Endothelial cell of umbilical vein (primary cell): ENCODE measurements around the gene RNF187. TPM values are rescaled to one million over a fixed set of nuclear protein-coding genes. Genes with fewer than 3 reads are reported as not detected.

Experiments
- BruUV-seq: library from RNA; stranded (reverse); fragments of 400-500 nt; replicated peaks from 2 replicates; lab custom pipeline; 2021; lab: Mats Ljungman, UMichigan
- CTCF ChIA-PET: fragments of 300-600, 350-600 bp; sonication (Branson Sonifier 250); formaldehyde crosslinking; loops from one replicate; lab custom pipeline; 2021; ENCODE audit warnings: antibody characterized with exemption, inconsistent platforms; lab: Charles Lee
- POLR2A ChIA-PET: fragments of 300-600, 350-600 bp; sonication (Branson Sonifier 250); formaldehyde crosslinking; loops from one replicate; lab custom pipeline; 2021; ENCODE audit warnings: antibody characterized with exemption, inconsistent platforms; lab: Charles Lee
- DNase-seq: peaks from one replicate; pipeline ENCODE4 v3.0.0-alpha.2; 2011; ENCODE audit warnings: low read depth, low spot score
- FAIRE-seq: peaks from 2 replicates; lab custom pipeline; 2011; peaks lifted over from hg19 to GRCh38; lab: Jason Lieb, UNC
- H2AFZ ChIP-seq: 2 replicates; pipeline ENCODE4 v1.6.0; 2012; ENCODE audit warnings: low read depth, low read length, control low read depth, inconsistent platforms
- H3K27ac ChIP-seq: 2 replicates; pipeline ENCODE4 v1.5.1; 2011; ENCODE audit warnings: low read depth, mild to moderate bottlenecking, control low read depth, low read length, moderate library complexity; ENCODE audit not compliant: insufficient read depth
- H3K27me3 ChIP-seq, 2 experiments: 2 replicates each; pipeline versions ENCODE4 v1.6.0 to v1.6.1; 2011; ENCODE audit warnings: low read length in 2 of 2, mixed read lengths in 1 of 2; ENCODE audit not compliant: control insufficient read depth in 2 of 2, insufficient read depth in 2 of 2
- H3K36me3 ChIP-seq, 2 experiments: 2 replicates in 1 of 2; 3 replicates in 1 of 2; pipeline ENCODE4 v1.5.1; 2011; ENCODE audit warnings: low read length in 2 of 2, mild to moderate bottlenecking in 1 of 2, moderate library complexity in 1 of 2; ENCODE audit not compliant: control insufficient read depth in 2 of 2, insufficient read depth in 2 of 2; ENCODE audit errors: extremely low read depth in 1 of 2
- H3K4me1 ChIP-seq: 3 replicates; pipeline ENCODE4 v1.5.1; 2011; ENCODE audit warnings: mild to moderate bottlenecking, low read length; ENCODE audit not compliant: control insufficient read depth, insufficient read depth; ENCODE audit errors: extremely low read depth
- H3K4me2 ChIP-seq: 2 replicates; pipeline ENCODE4 v1.6.1; 2011; ENCODE audit warnings: low read length, control low read depth, mixed read lengths; ENCODE audit not compliant: insufficient read depth
- H3K4me3 ChIP-seq, 3 experiments: fragments of 200-600 bp in 1 of 3; sonication (generic), shearing (Covaris generic) in 1 of 3; replicated peaks in 1 of 3; 2 replicates each; pipeline ENCODE4 v1.5.1; 2011 to 2016; ENCODE audit warnings: control low read depth in 3 of 3, low read length in 3 of 3, mild to moderate bottlenecking in 2 of 3, inconsistent platforms in 1 of 3, low read depth in 1 of 3, moderate library complexity in 1 of 3; ENCODE audit not compliant: insufficient read depth in 1 of 3
- H3K79me2 ChIP-seq: 2 replicates; pipeline ENCODE4 v1.6.0; 2012; ENCODE audit warnings: low read length, inconsistent platforms; ENCODE audit not compliant: control insufficient read depth, insufficient read depth
- H3K9ac ChIP-seq: replicated peaks from 2 replicates; pipeline ENCODE3; 2011; ENCODE audit warnings: low read length, control low read depth; ENCODE audit not compliant: insufficient read depth; ENCODE audit errors: extremely low read depth
- H3K9me1 ChIP-seq: replicated peaks from 3 replicates; pipeline ENCODE4 v1.6.0; 2011; ENCODE audit warnings: mild to moderate bottlenecking, low read length; ENCODE audit not compliant: control insufficient read depth, insufficient read depth; ENCODE audit errors: extremely low read depth
- H3K9me3 ChIP-seq: replicated peaks from 2 replicates; pipeline ENCODE4 v1.5.1; 2012; ENCODE audit warnings: low read length, inconsistent platforms; ENCODE audit not compliant: control insufficient read depth, insufficient read depth
- H4K20me1 ChIP-seq: replicated peaks from 2 replicates; pipeline ENCODE3; 2011; ENCODE audit warnings: mild to moderate bottlenecking, low read length; ENCODE audit not compliant: control insufficient read depth, insufficient read depth; ENCODE audit errors: extremely low read depth
- EZH2 ChIP-seq: IDR thresholded peaks from 2 replicates; pipeline ENCODE4 v1.6.1; 2012; ENCODE audit warnings: borderline replicate concordance, low read depth, mild to moderate bottlenecking, moderate library complexity, low read length, inconsistent platforms; ENCODE audit not compliant: severe bottlenecking
- FOS ChIP-seq: IDR thresholded peaks from 2 replicates; pipeline ENCODE4 v1.6.1; 2011; ENCODE audit warnings: mild to moderate bottlenecking, low read length, moderate library complexity, borderline replicate concordance; ENCODE audit not compliant: insufficient read depth
- GATA2 ChIP-seq: IDR thresholded peaks from 2 replicates; pipeline ENCODE4 v1.7.0; 2011; ENCODE audit warnings: low read depth, mild to moderate bottlenecking, moderate library complexity, mixed read lengths, low read length; ENCODE audit not compliant: insufficient read length, insufficient read depth
- JUN ChIP-seq: IDR thresholded peaks from 2 replicates; pipeline ENCODE4 v1.6.1; 2011; ENCODE audit warnings: borderline replicate concordance, low read depth; ENCODE audit not compliant: insufficient read length, insufficient read depth
- MAX ChIP-seq: IDR thresholded peaks from 2 replicates; pipeline ENCODE4 v1.6.1; 2011; ENCODE audit not compliant: insufficient read depth, insufficient read length
- MYC ChIP-seq: IDR thresholded peaks from one replicate; pipeline ENCODE4 v1.6.1; 2011; ENCODE audit warnings: mild to moderate bottlenecking, low read depth, low read length
- POLR2A ChIP-seq: IDR thresholded peaks from 2 replicates; pipeline ENCODE4 v1.6.1; 2012; ENCODE audit warnings: low read depth, mild to moderate bottlenecking, control low read depth, low read length
- POLR2AphosphoS5 ChIP-seq: IDR thresholded peaks from 2 replicates; pipeline ENCODE4 v1.6.1; 2012; ENCODE audit warnings: low read depth, mild to moderate bottlenecking, control low read depth, low read length, moderate library complexity; ENCODE audit not compliant: insufficient read depth
- dilution Hi-C: fragments of 300-500 bp; cut with MboI; formaldehyde crosslinking; loops from one replicate; pipeline ENCODE4 v1.15.0; 2019; ENCODE audit warnings: low sequenced_read_pairs; ENCODE audit not compliant: extremely low pct_ligation_motif_present
- intact Hi-C: fragments of 100-400 bp; cut with micrococcal nuclease; formaldehyde crosslinking; loops from one replicate; pipeline ENCODE4 v1.10.0; 2022
- polyA plus RNA-seq, 4 experiments: library from polyadenylated mRNA; depleted of rRNA in 3 of 4; stranded (reverse) in 3 of 4; unstranded in 1 of 4; fragments of >200 nt; gene quantifications; 2 replicates each; pipeline versions ENCODE4 v1.2.1 to v1.2.3, GENCODE V29; 2011 to 2012; ENCODE audit warnings: missing spikeins in 1 of 4
- total RNA-seq: library from RNA; stranded (reverse); gene quantifications from 2 replicates; pipeline ENCODE4 v1.2.3, GENCODE V29; 2021
- TF ChIP-seq, protein P1 (sequence below), 2 donors: IDR thresholded peaks; 1 replicate in 1 of 2; 2 replicates in 1 of 2; pipeline ENCODE4 v1.5.1; 2011; ENCODE audit warnings: low read length in 2 of 2, mild to moderate bottlenecking in 2 of 2, moderate library complexity in 2 of 2, control low read depth in 1 of 2, inconsistent platforms in 1 of 2, low read depth in 1 of 2; ENCODE audit not compliant: insufficient read depth in 1 of 2; ENCODE audit errors: extremely low read depth in 1 of 2

Gene RNF187
- total and polyA plus RNA-seq, 2 donors (not counting 3 experiments of a cell fraction or from before 2014, with no cell fraction given), result 48.0 to 86.4 TPM

DNA sequence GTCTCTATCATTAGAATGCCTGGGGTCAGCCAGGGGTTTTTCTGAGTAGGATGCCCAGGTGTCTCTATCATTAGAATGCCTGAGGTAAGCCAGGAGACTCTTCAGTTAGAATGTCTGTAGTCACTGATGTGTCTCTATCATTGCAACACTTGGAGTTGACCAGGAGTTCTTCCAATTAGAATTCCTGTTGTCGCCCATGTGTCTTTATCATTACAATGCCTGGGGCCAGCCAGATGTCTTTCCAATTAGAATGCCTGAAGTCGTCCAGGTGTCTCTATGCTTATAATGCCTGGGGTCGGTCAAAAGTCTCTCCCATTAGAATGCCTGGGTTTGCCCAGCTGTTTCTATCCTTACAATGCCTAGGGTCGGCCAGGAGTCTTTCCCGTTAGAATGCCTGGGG, 55.8 kb downstream of the RNF187 start:
- no peak for FAIRE-seq
- POLR2A ChIA-PET, result no interaction called here

DNA sequence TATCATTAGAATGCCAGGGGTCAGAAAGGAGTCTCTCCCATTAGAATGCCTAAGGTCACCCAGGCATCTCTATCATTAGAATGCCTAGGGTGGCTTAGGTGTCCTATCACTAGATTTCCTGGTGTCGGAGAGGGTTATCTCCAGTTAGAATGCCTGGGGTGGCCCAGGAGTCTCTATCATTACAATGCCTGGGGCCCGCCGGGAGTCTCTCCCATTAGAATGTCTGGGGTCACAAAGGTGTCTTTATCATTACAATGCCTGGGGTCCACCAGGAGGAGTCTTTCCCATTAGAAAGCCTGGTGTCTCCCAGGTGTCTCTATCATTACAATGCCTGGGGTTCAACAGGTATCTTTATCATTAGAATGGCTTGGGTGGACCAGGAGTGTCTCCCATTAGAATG, 56.2 kb downstream of the RNF187 start:
- Histone ChIP-seq H3K27ac (no peak overlapping the region), H3K4me2 (no peak overlapping the region), H3K36me3 (no peaks in the 10 kb centered on the region), H3K79me2 (no peaks in the 10 kb centered on the region), H3K9ac (no peak overlapping the region), H3K27me3 (no peaks in the 10 kb centered on the region), H3K9me3 (no peaks in the 10 kb centered on the region), H3K4me3 (no peak overlapping the region), H2AFZ (no peak overlapping the region), H3K4me1 (no peaks in the 10 kb centered on the region), H3K9me1 (no peaks in the 10 kb centered on the region), H4K20me1 (no peaks in the 10 kb centered on the region)
- no peak for TF ChIP-seq JUN
- no peak for TF ChIP-seq MAX
- no peak for TF ChIP-seq FOS
- TF ChIP-seq EZH2, result no peak
- TF ChIP-seq, protein P1, sequence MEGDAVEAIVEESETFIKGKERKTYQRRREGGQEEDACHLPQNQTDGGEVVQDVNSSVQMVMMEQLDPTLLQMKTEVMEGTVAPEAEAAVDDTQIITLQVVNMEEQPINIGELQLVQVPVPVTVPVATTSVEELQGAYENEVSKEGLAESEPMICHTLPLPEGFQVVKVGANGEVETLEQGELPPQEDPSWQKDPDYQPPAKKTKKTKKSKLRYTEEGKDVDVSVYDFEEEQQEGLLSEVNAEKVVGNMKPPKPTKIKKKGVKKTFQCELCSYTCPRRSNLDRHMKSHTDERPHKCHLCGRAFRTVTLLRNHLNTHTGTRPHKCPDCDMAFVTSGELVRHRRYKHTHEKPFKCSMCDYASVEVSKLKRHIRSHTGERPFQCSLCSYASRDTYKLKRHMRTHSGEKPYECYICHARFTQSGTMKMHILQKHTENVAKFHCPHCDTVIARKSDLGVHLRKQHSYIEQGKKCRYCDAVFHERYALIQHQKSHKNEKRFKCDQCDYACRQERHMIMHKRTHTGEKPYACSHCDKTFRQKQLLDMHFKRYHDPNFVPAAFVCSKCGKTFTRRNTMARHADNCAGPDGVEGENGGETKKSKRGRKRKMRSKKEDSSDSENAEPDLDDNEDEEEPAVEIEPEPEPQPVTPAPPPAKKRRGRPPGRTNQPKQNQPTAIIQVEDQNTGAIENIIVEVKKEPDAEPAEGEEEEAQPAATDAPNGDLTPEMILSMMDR (IDR thresholded peaks at IDR 0.05; ENCODE audit: extremely low read depth in 1 of 2, insufficient read depth in 1 of 2, low read depth in 1 of 2, low read length in 2 of 2), result no peak
- no peak for TF ChIP-seq POLR2AphosphoS5
- TF ChIP-seq POLR2A, result no peak
- no peak for TF ChIP-seq GATA2
- TF ChIP-seq MYC, result no peak
- ChIA-PET CTCF (no interaction called here), POLR2A (no interaction called here)
- no TSS peak for BruUV-seq
- FAIRE-seq, result no peak
- no peak for DNase-seq
- dilution Hi-C loops, result no loop called here
- intact Hi-C loops, result no loop called here

More for the DNA sequence above, 55.8 kb downstream of the RNF187 start:
- no peak overlapping the region for H3K27ac ChIP-seq
- CTCF ChIA-PET, result no interaction called here
- no peak overlapping the region for H3K9ac ChIP-seq
- H3K4me1 ChIP-seq, result no peaks in the 10 kb centered on the region
- no peak overlapping the region for H3K4me2 ChIP-seq
- H3K9me3 ChIP-seq, result no peaks in the 10 kb centered on the region
- TF ChIP-seq POLR2A (no peak), MAX (no peak), GATA2 (no peak), FOS (no peak)
- TF ChIP-seq, protein P1 (IDR thresholded peaks at IDR 0.05; ENCODE audit: extremely low read depth in 1 of 2, insufficient read depth in 1 of 2, low read depth in 1 of 2, low read length in 2 of 2), result no peak
- no peaks in the 10 kb centered on the region for H3K79me2 ChIP-seq
- dilution Hi-C loops, result no loop called here
- no peaks in the 10 kb centered on the region for H3K9me1 ChIP-seq
- DNase-seq, result no peak
- no TSS peak for BruUV-seq
- no peak overlapping the region for H2AFZ ChIP-seq
- H3K36me3 ChIP-seq, result no peaks in the 10 kb centered on the region
- no peaks in the 10 kb centered on the region for H4K20me1 ChIP-seq
- no peaks in the 10 kb centered on the region for H3K27me3 ChIP-seq
- H3K4me3 ChIP-seq, result no peak overlapping the region
- intact Hi-C loops, result no loop called here
